Erythroblast (primary cell): ENCODE results near the gene UBA1.

Experiments used
- GATA1 ChIP-seq: IDR thresholded peaks from 2 replicates; pipeline ENCODE4 v1.6.1; 2011; ENCODE audit warnings: low read depth, mild to moderate bottlenecking, control low read depth, low read length, moderate library complexity
- POLR2A ChIP-seq: IDR thresholded peaks from 2 replicates; pipeline ENCODE4 v1.6.1; 2011; ENCODE audit warnings: mild to moderate bottlenecking, low read length

- no peak for TF ChIP-seq POLR2A
- no peak for TF ChIP-seq GATA1
Measured at GRCh38 chrX:47174376-47174775, 19.3 kb upstream of the UBA1 start.
